ENCODE results near the gene PRR5L. TPM values are rescaled to one million over a fixed set of nuclear protein-coding genes. Genes with fewer than 3 reads are reported as not detected.

The PRR5L gene
- total RNA-seq, 4 donors from 2014 or later: 4.7 to 11.5 (median 6.0) TPM

- Histone ChIP-seq H3K27ac (no peak overlapping the region), H3K4me1 (no peaks in the 10 kb centered on the region), H3K36me3 (no peaks in the 10 kb centered on the region), H3K9me3 (no peaks in the 10 kb centered on the region), H3K4me3 (replicated peaks in 1 of 3) (no peak overlapping the region), H3K27me3 (no peaks in the 10 kb centered on the region)
- 36 to 60% methylated on average over 2 of the region's 2 CpGs for WGBS, 2 donors
- DNase-seq: no peak
- intact Hi-C loops (cut with DNase I): no loop called here
- TF ChIP-seq POLR2A (IDR thresholded peaks at IDR 0.05): no peak
- TF ChIP-seq, protein P1, sequence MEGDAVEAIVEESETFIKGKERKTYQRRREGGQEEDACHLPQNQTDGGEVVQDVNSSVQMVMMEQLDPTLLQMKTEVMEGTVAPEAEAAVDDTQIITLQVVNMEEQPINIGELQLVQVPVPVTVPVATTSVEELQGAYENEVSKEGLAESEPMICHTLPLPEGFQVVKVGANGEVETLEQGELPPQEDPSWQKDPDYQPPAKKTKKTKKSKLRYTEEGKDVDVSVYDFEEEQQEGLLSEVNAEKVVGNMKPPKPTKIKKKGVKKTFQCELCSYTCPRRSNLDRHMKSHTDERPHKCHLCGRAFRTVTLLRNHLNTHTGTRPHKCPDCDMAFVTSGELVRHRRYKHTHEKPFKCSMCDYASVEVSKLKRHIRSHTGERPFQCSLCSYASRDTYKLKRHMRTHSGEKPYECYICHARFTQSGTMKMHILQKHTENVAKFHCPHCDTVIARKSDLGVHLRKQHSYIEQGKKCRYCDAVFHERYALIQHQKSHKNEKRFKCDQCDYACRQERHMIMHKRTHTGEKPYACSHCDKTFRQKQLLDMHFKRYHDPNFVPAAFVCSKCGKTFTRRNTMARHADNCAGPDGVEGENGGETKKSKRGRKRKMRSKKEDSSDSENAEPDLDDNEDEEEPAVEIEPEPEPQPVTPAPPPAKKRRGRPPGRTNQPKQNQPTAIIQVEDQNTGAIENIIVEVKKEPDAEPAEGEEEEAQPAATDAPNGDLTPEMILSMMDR (IDR thresholded peaks at IDR 0.05): no peak
Measured at GRCh38 chr11:36357831-36358230, 61.7 kb downstream of the PRR5L start.

GRCh38 chr11:36358436-36358835 lies 62.3 kb downstream of the PRR5L start:
- TF ChIP-seq, protein P1 (IDR thresholded peaks at IDR 0.05): no peak
- no peak for TF ChIP-seq POLR2A (IDR thresholded peaks at IDR 0.05)
- Histone ChIP-seq H3K9me3 (no peaks in the 10 kb centered on the region), H3K36me3 (no peaks in the 10 kb centered on the region), H3K27ac (no peak overlapping the region), H3K4me3 (replicated peaks in 1 of 3) (no peak overlapping the region), H3K27me3 (no peaks in the 10 kb centered on the region), H3K4me1 (no peaks in the 10 kb centered on the region)
- WGBS, 2 donors: 86 to 92% methylated on average over 3 of the region's 3 CpGs
- DNase-seq: no peak
- intact Hi-C loops (cut with DNase I): no loop called here

DNA sequence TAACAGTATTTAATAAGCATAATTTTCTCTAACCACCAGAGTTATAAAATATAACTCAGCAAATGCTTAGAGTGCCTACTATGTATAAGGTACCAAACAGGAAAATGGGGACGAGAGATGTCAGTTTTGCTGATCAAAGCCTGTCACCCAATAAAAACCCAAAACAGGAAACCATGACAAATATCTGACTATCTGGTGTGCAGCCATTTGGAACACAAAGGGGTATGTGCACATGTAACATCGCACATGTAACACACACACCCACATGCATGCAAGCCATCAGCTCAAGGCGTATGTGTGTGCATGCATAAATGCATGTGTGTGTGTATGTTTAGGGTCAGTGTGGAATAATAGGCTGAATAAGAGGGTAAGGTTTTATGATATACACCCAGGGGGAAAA lies 64.2 kb downstream of the PRR5L start:
- DNase-seq: no peak
- TF ChIP-seq, protein P1 (IDR thresholded peaks at IDR 0.05): no peak
- TF ChIP-seq POLR2A (IDR thresholded peaks at IDR 0.05): no peak
- WGBS, 2 donors: 92 to 93% methylated on average over 3 of the region's 3 CpGs

DNA sequence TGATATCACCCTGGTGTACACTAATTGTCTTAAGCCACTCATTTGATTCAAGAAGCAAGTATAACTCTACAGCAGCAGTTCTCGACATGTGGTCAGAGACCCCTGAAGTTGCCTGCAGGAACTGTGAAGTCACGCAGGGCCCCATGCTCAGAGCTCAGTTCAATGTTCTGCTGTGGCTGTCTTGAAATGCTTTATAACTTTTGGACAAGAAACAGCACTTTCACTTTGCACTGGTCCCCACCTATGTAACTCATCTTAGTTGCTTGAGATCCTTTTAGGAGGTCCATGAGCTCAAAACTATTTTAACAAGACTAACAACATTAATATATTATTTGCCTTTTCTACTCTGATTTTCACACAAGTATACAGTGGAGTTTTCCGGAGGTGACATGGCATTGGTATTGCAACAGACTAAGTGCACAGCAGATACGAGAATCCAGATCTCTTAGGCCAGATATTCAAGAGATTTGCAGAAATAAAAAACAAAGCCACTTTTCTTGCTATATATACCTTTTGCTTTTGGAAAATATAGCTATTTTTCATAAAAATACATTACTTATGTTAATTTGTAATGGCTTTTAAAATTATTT lies 64.8 kb downstream of the PRR5L start:
- WGBS, 2 donors: 82 to 83% methylated on average over 4 of the region's 4 CpGs
- H3K4me3 ChIP-seq (replicated peaks in 1 of 3): no peak overlapping the region
- no peaks in the 10 kb centered on the region for H3K36me3 ChIP-seq
- H3K27me3 ChIP-seq: no peaks in the 10 kb centered on the region
- no peaks in the 10 kb centered on the region for H3K4me1 ChIP-seq
- TF ChIP-seq, protein P1 (IDR thresholded peaks at IDR 0.05): no peak
- no peak for TF ChIP-seq POLR2A (IDR thresholded peaks at IDR 0.05)
- no peak overlapping the region for H3K27ac ChIP-seq
- H3K9me3 ChIP-seq: no peaks in the 10 kb centered on the region
- intact Hi-C loops (cut with DNase I): no loop called here
- no peak for DNase-seq

More for the DNA sequence above, 64.2 kb downstream of the PRR5L start:
- Histone ChIP-seq H3K27ac (no peak overlapping the region), H3K4me3 (replicated peaks in 1 of 3) (no peak overlapping the region), H3K4me1 (no peaks in the 10 kb centered on the region), H3K27me3 (no peaks in the 10 kb centered on the region), H3K9me3 (no peaks in the 10 kb centered on the region), H3K36me3 (no peaks in the 10 kb centered on the region)
- intact Hi-C loops (cut with DNase I): no loop called here

DNA sequence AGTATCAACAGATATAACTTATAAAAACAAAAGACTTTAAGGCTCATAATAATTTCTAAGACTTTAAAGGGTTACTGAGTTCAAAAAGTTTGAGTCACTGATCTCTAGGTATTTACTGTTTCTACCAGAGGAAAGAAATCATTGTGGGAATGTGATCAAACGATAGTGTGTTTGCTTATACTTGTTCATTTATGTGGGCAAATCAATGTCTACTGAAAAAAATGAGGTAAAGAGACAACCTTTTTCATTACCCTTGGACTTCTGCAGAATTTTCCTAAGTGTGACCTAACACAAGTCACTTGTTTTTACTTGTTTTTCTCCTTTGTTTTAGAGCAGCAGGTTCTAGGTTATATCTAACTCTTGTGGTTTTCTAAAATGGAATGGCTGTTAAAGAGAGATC lies 65.4 kb downstream of the PRR5L start:
- Histone ChIP-seq H3K9me3 (no peaks in the 10 kb centered on the region), H3K4me3 (replicated peaks in 1 of 3) (no peak overlapping the region), H3K27ac (no peak overlapping the region), H3K27me3 (no peaks in the 10 kb centered on the region), H3K4me1 (no peaks in the 10 kb centered on the region), H3K36me3 (no peaks in the 10 kb centered on the region)
- 28 to 32% methylated on average over 1 of the region's 1 CpG for WGBS, 2 donors
- TF ChIP-seq, protein P1 (IDR thresholded peaks at IDR 0.05): no peak
- TF ChIP-seq POLR2A (IDR thresholded peaks at IDR 0.05): no peak
- intact Hi-C loops (cut with DNase I): no loop called here
- no peak for DNase-seq

Measured in thyroid gland (tissue), 4 donors.